G401.6 (cell line): ENCODE data around the gene PELO.
"Not testable (repeated sequence)": the region's sequence is repeated elsewhere in the genome, so short reads cannot be mapped to it uniquely, and the experiment has no call there.

Source experiments
- FAIRE-seq: peaks from 2 replicates; lab custom pipeline; 2012; peaks lifted over from hg19 to GRCh38; lab: Jason Lieb, UNC

Gene PELO, protein sequence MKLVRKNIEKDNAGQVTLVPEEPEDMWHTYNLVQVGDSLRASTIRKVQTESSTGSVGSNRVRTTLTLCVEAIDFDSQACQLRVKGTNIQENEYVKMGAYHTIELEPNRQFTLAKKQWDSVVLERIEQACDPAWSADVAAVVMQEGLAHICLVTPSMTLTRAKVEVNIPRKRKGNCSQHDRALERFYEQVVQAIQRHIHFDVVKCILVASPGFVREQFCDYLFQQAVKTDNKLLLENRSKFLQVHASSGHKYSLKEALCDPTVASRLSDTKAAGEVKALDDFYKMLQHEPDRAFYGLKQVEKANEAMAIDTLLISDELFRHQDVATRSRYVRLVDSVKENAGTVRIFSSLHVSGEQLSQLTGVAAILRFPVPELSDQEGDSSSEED

DNA sequence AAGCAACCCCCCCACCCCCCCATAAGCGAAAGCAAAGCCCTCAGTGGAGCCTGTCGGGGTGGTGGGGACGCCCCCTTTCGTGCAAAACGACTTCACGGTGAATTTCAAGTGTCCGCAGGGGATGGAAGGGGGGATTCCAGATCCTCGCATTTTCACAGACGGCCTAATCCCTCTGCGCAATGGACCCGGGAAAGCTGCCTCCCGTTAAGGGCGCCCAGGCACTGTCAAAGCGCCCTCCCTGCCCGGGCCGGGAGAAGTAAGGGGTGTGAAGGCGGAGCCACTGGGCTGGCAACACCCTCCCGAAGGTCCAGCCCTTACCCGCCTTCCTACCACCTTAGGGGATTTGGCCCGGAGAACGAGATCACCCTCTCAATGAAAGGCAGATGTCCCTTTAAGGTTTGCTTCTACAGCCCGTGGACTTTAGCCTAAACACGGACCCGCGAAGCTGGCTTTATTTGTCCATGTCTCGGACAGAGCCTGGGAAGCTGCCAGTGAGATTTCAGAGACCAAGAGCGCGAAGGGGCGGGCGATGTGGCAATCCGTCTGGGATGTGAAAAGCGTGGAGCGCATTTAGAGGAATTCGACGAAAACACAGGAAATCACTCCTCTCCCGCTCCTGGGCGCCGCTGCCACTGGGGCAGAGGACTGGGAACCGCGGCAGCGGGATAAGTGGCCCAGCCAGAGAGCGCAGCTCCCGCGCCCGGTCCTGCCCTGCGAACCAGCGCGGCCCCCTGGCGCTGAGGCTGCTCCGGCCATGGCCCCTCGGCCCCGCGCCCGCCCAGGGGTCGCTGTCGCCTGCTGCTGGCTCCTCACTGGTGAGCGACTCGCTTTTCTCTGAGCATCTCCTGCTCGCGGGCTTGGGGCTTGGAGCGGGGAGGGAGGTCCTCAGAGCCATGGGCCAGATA, at the start of gene PELO, which contains the start of gene ITGA1:
PELO (plus strand) TSS at position 317 of the 905 bp plus-strand sequence. CDS start 12,479 bp downstream, outside the sequence.
ITGA1 (plus strand) TSS at position 317 of the 905 bp plus-strand sequence; CDS start at position 755, 438 bp downstream.
- no peak for FAIRE-seq

GRCh38 chr5:52738095-52738506, 49.6 kb upstream of the PELO start:
- no peak for FAIRE-seq

GRCh38 chr5:52740007-52740406, 47.7 kb upstream of the PELO start:
- FAIRE-seq, result no peak

DNA sequence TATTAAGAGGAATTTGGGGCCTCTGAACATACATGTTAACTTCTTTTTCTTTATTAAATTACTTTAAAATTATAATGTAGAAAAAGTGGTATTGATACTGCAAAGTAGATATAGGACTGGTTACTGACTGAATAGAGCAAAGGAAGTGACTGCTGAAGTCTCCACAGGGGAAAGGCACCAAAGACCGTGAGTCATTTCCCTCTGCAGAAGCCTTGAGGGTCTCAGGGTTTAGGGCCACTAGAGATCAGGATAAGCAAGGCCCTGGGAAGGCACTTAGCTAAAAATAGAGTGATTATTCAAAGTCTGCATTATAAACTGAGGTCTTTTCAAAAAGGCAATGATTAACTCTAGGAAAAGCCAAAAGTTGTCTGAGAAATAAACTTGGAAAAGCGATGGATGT, 44.7 kb upstream of the PELO start:
- no peak for FAIRE-seq

DNA sequence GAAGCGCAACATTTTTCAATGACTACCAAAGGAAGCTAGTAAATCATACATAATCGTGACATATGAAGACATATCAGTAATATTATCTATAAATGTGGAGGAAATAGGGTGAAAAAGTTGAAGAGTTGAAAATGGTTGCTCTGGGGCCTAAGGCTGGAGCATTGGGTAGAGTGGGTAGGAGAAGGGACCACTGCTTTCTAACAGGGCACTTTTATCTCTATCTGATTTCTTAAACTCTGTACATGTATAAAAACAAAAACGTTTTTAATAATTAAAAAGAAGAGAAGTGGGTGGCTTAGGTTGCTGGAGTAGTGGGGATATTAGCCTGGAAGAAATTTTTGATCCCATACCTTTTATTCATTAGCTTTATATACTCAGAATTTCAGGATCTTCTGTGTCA, 44.2 kb upstream of the PELO start:
- FAIRE-seq, result no peak

GRCh38 chr5:52743970-52744369, 43.7 kb upstream of the PELO start:
- no peak for FAIRE-seq

- not testable (repeated sequence) for FAIRE-seq
These were observed 42.8 kb upstream of the PELO start for GRCh38 chr5:52744867-52745458.

DNA sequence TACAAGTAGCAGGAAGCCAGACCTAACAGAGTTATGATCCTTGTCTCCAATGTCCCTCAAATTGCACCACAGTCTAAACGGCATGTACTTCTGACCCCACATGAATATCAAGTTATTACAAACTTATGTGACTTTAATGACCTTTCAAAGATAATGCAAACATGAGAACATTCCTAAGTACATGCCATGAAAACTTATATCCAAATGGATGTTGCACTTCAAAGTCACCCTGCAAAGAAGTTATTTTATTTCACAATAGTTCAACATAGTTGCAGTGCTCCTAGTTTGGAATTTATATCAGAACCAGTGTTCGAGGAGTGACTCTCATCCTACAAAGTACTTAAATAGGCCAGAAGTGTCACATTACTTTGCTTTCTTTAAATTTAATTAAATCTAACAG, 41.2 kb upstream of the PELO start:
- no peak for FAIRE-seq

DNA sequence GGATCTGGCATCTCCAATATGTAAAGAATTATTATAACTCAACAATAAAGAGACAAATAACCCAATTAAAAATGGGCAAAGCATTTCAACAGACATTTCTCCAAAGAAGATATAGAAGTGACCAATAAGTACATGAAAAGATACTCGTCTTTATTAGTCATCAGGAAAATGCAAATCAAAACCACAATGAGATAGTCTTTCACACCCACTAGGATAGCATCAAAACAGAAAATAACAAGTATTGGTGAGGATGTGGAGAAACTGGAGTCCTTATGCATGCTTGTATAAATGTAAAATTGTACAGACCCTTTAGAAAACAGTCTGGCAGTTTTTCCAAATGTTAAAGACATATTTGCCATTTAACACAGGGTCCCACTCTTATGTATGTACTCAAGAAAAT, 39.1 kb upstream of the PELO start:
- FAIRE-seq, result no peak

- FAIRE-seq, result no peak
These were observed 38.0 kb upstream of the PELO start for GRCh38 chr5:52749666-52750065.

- no peak for FAIRE-seq
These were observed 36.6 kb upstream of the PELO start for GRCh38 chr5:52751137-52751536.

- FAIRE-seq, result no peak
These were observed 33.7 kb upstream of the PELO start for GRCh38 chr5:52754051-52754450.

- FAIRE-seq, result no peak
These were observed 30.2 kb upstream of the PELO start for GRCh38 chr5:52757527-52757926.

DNA sequence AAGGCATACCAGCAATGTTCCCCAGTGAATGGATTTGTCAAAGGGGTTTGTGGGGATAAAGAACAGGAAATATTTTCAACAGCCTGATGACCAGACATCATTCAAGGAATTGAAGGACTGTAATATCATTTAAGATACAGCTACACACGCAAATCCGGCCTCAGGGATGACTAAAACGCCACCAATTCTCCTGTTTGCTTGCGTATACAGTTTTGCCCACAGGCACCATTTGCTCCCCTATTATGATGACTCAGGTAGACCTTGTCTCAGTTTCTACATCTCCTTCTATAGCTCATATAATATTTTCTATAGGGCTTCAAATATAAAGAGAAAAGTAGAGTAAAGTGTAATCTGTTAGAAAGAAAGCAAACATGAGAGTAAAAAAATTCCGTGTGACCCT, 29.7 kb upstream of the PELO start:
- FAIRE-seq, result no peak

DNA sequence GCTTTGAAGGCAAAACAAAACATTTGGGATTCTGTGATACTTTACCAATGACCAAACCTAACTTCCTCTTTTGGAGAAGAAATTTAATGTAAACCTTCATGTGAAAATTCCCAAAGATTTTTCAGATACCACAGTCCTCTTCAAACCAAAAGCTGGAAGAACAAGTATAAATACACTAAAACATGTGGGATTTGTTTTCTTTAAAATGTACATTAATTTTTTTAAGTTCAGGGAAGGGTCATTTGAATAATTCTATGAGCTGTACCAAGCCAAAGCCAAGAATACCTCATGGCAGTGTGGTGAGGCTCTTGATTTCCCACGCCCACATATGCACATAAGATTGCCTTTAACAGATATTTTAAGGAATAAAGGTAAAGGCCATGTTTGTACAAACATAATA, 28.4 kb upstream of the PELO start:
- no peak for FAIRE-seq

GRCh38 chr5:52760695-52761366, 26.9 kb upstream of the PELO start:
- no peak for FAIRE-seq

GRCh38 chr5:52767217-52767743, 20.4 kb upstream of the PELO start:
- FAIRE-seq, result no peak

- no peak for FAIRE-seq
These were observed 19.8 kb upstream of the PELO start for GRCh38 chr5:52767766-52768480.

DNA sequence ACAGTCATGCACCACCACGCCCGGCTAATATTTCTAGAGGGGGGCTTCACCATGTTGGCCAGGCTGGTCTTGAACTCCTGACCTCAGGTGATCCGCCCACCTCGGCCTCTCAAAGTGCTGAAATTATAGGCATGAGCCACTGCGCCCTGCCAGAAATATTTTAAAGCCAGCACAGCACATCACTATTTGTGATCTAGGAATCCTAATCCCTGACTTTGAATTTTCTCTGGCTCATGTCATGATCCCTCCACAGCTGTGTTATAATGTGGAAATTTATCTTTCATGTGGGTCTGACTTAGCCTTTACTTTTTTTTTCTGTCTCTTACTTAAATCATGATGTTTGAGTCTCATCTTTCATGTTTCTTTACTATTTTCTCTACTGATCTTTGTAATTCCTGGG, 18.7 kb upstream of the PELO start:
- FAIRE-seq, result no peak

GRCh38 chr5:52770287-52770939, 17.3 kb upstream of the PELO start:
- no peak for FAIRE-seq
